ENCODE results near the gene SGSH. TPM values are rescaled to one million over a fixed set of nuclear protein-coding genes. Genes with fewer than 3 reads are reported as not detected.

Gene SGSH
- total RNA-seq, 1 donor: 15.9 TPM

DNA sequence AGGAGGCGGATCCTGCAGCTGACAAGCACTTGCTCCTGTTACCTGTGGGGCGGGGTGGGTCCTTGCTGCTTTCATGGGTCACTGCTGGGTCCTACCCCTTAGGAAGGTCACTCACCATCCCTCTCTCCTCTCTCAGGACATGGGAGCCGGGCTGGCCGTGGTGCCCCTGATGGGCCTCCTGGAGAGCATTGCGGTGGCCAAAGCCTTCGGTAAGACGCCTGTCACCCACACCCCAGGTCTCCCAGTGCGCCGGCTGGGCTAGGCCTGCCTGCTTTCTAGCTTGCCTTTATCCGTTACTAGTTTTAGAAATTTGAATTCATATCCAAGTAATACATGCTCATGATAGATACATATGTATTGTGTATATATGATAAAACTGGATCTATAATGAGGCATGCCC is 17.3 kb upstream of the SGSH start:
- Histone ChIP-seq H3K4me3 (ENCODE audit: insufficient read depth, low read length) (no peak overlapping the region), H3K4me2 (ENCODE audit: insufficient read depth, low read length) (no peak overlapping the region), H4K20me1 (ENCODE audit: insufficient read depth, low read length) (no peaks in the 10 kb centered on the region), H3K27me3 (ENCODE audit: insufficient read depth, low read length) (no peaks in the 10 kb centered on the region), H3K4me1 (ENCODE audit: insufficient read depth, low read length) (no peaks in the 10 kb centered on the region), H3K9me3 (ENCODE audit: low read depth, low read length) (no peaks in the 10 kb centered on the region), H2AFZ (ENCODE audit: low read length) (no peak overlapping the region), H3K27ac (ENCODE audit: low read depth, low read length) (no peak overlapping the region), H3K36me3 (ENCODE audit: insufficient read depth, low read length) (peaks cover 12% of the 10 kb centered on the region), H3K79me2 (ENCODE audit: insufficient read depth, low read length) (no peaks in the 10 kb centered on the region)
- TF ChIP-seq, protein P1, sequence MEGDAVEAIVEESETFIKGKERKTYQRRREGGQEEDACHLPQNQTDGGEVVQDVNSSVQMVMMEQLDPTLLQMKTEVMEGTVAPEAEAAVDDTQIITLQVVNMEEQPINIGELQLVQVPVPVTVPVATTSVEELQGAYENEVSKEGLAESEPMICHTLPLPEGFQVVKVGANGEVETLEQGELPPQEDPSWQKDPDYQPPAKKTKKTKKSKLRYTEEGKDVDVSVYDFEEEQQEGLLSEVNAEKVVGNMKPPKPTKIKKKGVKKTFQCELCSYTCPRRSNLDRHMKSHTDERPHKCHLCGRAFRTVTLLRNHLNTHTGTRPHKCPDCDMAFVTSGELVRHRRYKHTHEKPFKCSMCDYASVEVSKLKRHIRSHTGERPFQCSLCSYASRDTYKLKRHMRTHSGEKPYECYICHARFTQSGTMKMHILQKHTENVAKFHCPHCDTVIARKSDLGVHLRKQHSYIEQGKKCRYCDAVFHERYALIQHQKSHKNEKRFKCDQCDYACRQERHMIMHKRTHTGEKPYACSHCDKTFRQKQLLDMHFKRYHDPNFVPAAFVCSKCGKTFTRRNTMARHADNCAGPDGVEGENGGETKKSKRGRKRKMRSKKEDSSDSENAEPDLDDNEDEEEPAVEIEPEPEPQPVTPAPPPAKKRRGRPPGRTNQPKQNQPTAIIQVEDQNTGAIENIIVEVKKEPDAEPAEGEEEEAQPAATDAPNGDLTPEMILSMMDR (IDR thresholded peaks at IDR 0.05; ENCODE audit: extremely low read depth, low read depth, low read length): no peak
- DNase-seq (ENCODE audit: insufficient read length, low spot score, missing footprints): peak; percentile 61

DNA sequence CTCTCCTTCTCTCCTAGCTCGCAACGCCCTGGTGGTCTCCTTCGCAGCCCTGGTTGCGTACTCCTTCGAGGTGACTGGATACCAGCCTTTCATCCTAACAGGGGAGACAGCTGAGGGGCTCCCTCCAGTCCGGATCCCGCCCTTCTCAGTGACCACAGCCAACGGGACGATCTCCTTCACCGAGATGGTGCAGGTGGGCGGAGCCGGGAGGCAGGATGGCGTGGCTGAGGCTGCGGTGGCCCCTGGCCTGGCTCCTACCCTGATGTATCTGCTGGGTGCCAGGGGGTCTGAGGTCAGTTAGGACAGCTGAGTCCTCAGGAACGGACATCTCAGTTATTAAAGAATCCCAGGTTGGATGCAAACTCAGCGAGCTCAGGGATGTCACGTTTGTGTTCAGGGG is 16.8 kb upstream of the SGSH start:
- Histone ChIP-seq H3K79me2 (ENCODE audit: insufficient read depth, low read length) (no peaks in the 10 kb centered on the region), H3K36me3 (ENCODE audit: insufficient read depth, low read length) (peaks cover 16% of the 10 kb centered on the region), H3K27me3 (ENCODE audit: insufficient read depth, low read length) (no peaks in the 10 kb centered on the region), H4K20me1 (ENCODE audit: insufficient read depth, low read length) (no peaks in the 10 kb centered on the region), H3K9me3 (ENCODE audit: low read depth, low read length) (no peaks in the 10 kb centered on the region), H3K4me3 (ENCODE audit: insufficient read depth, low read length) (no peak overlapping the region), H2AFZ (ENCODE audit: low read length) (no peak overlapping the region), H3K4me1 (ENCODE audit: insufficient read depth, low read length) (no peaks in the 10 kb centered on the region), H3K4me2 (ENCODE audit: insufficient read depth, low read length) (no peak overlapping the region), H3K27ac (ENCODE audit: low read depth, low read length) (no peak overlapping the region)
- no peak for DNase-seq (ENCODE audit: insufficient read length, low spot score, missing footprints)
- TF ChIP-seq, protein P1 (IDR thresholded peaks at IDR 0.05; ENCODE audit: extremely low read depth, low read depth, low read length): no peak

DNA sequence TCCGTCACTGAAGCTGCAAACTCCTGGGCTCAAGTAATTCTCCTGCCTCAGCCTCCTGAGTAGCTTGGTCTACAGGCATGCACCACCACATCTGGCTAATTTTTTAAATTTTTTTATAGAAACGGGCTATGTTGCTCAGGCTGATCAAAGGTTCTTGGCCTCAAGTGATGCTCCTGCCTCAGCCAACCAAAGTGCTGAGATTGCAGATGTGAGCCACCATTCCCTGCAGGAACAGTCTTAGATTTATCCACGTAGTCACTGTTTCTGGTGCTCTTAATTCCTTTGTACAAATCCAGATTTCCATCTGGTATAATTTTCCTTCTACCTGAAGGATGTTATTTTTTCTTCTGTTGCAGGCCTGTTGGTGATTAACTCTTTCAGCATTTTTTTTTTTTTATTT is 13.1 kb upstream of the SGSH start:
- no peaks in the 10 kb centered on the region for H4K20me1 ChIP-seq (ENCODE audit: insufficient read depth, low read length)
- TF ChIP-seq, protein P1 (IDR thresholded peaks at IDR 0.05; ENCODE audit: extremely low read depth, low read depth, low read length): no peak
- H3K27me3 ChIP-seq (ENCODE audit: insufficient read depth, low read length): no peaks in the 10 kb centered on the region
- no peaks in the 10 kb centered on the region for H3K9me3 ChIP-seq (ENCODE audit: low read depth, low read length)
- H3K4me3 ChIP-seq (ENCODE audit: insufficient read depth, low read length): no peak overlapping the region
- no peak overlapping the region for H3K4me2 ChIP-seq (ENCODE audit: insufficient read depth, low read length)
- no peak for DNase-seq (ENCODE audit: insufficient read length, low spot score, missing footprints)
- H3K36me3 ChIP-seq (ENCODE audit: insufficient read depth, low read length): peaks cover 19% of the 10 kb centered on the region
- no peaks in the 10 kb centered on the region for H3K79me2 ChIP-seq (ENCODE audit: insufficient read depth, low read length)
- H3K27ac ChIP-seq (ENCODE audit: low read depth, low read length): no peak overlapping the region
- H3K4me1 ChIP-seq (ENCODE audit: insufficient read depth, low read length): no peaks in the 10 kb centered on the region
- no peak overlapping the region for H2AFZ ChIP-seq (ENCODE audit: low read length)

DNA sequence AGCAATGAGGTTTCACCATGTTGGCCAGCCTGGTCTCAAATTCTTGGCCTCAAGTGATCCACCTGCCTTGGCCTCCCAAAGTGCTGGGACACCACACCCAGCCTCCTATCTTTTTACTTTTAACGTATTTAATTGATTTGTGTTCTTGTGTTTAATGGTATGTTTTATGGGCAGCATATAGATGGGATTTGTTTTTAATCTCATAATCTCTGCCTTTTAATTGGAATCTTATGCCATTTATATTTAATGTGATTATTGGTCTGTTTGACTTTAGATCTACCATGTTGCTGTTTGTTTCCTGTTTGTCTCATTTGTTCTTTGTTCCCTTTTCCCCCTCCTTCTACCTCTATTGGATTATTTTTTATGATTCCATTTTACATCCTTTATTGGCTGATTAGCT is 12.3 kb upstream of the SGSH start:
- Histone ChIP-seq H3K36me3 (ENCODE audit: insufficient read depth, low read length) (peaks cover 19% of the 10 kb centered on the region), H3K9me3 (ENCODE audit: low read depth, low read length) (no peaks in the 10 kb centered on the region), H3K4me1 (ENCODE audit: insufficient read depth, low read length) (no peaks in the 10 kb centered on the region), H3K27ac (ENCODE audit: low read depth, low read length) (no peak overlapping the region), H4K20me1 (ENCODE audit: insufficient read depth, low read length) (no peaks in the 10 kb centered on the region), H3K4me2 (ENCODE audit: insufficient read depth, low read length) (no peak overlapping the region), H3K4me3 (ENCODE audit: insufficient read depth, low read length) (no peak overlapping the region), H2AFZ (ENCODE audit: low read length) (no peak overlapping the region), H3K27me3 (ENCODE audit: insufficient read depth, low read length) (no peaks in the 10 kb centered on the region), H3K79me2 (ENCODE audit: insufficient read depth, low read length) (no peaks in the 10 kb centered on the region)
- TF ChIP-seq, protein P1 (IDR thresholded peaks at IDR 0.05; ENCODE audit: extremely low read depth, low read depth, low read length): no peak
- DNase-seq (ENCODE audit: insufficient read length, low spot score, missing footprints): no peak

Measured in osteoblast (primary cell).